HepG2 (cell line): ENCODE results near the gene SNX12.

ENCODE experiments used
- AGO1 ChIP-seq: fragments of 200-400 bp; formaldehyde crosslinking; IDR thresholded peaks from 2 replicates; pipeline ENCODE4 v1.6.1; 2017; ENCODE audit warnings: mild to moderate bottlenecking, low read depth, low read length, moderate library complexity; ENCODE audit not compliant: poor library complexity, severe bottlenecking
- CEBPB ChIP-seq: IDR thresholded peaks from 2 replicates; pipeline ENCODE4 v1.6.1; 2011; ENCODE audit warnings: low read depth, low read length, improper control_type of control experiment, borderline replicate concordance
- EZH2 ChIP-seq: conservative IDR thresholded peaks from 2 replicates; pipeline ENCODE4 v1.6.1; 2012; ENCODE audit warnings: mild to moderate bottlenecking, low read depth, low read length, moderate library complexity
- JUN ChIP-seq: sonication (generic); formaldehyde crosslinking; IDR thresholded peaks from 2 replicates; pipeline ENCODE4 v1.4.0; 2020; ENCODE audit warnings: mild to moderate bottlenecking, missing genetic modification reagents
- POLR2A ChIP-seq, 2 experiments: IDR thresholded peaks; 2 replicates each; pipeline ENCODE4 v1.6.1; 2011; ENCODE audit warnings: low read depth in 2 of 2, low read length in 2 of 2, mild to moderate bottlenecking in 1 of 2, moderate library complexity in 1 of 2; ENCODE audit not compliant: insufficient read depth in 1 of 2
- RAD21 ChIP-seq: fragments of 450-650 bp; formaldehyde crosslinking; IDR thresholded peaks from 2 replicates; pipeline ENCODE4 v1.5.0; 2020; ENCODE audit warnings: mild to moderate bottlenecking
- RFX5 ChIP-seq: IDR thresholded peaks from 2 replicates; pipeline ENCODE4 v1.6.1; 2011; ENCODE audit warnings: low read depth, low read length, improper control_type of control experiment
- SP1 ChIP-seq, 2 experiments: fragments of 450-650 bp in 1 of 2; sonication (generic) in 1 of 2; formaldehyde crosslinking in 1 of 2; IDR thresholded peaks; 2 replicates each; pipeline versions ENCODE4 v1.4.0 to v1.6.1; 2016 to 2020; ENCODE audit warnings: missing genetic modification reagents in 1 of 2
- TCF7 ChIP-seq: sonication (generic); IDR thresholded peaks from 2 replicates; pipeline ENCODE4 v1.6.1; 2016; ENCODE audit warnings: antibody characterized with exemption, low read depth
- ZNF143 ChIP-seq: sonication (generic); formaldehyde crosslinking; IDR thresholded peaks from 2 replicates; pipeline ENCODE4 v1.4.0; 2020; ENCODE audit warnings: missing genetic modification reagents

DNA sequence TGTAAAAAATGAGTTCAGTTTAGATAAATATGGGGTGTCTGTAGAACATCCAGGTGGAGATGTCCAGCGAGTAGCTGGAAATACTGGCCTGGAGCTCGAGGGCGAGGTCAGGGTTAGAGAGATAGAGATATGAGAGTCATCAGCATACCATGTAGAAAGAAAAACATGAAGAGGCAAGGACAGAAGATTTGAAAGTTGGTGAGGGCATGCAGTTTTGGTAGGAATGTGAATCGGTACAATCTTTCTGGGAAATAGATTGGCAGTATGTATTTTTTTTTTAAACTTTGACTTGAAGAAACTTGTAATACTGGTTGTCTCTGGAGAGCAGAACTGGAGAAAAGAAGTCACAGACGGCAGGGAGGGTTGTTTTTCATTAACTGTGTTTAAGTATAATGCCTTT, 2.4 kb upstream of the SNX12 start:
- no peak for TF ChIP-seq CEBPB
- no peak for TF ChIP-seq RAD21 (CRISPR knock-in tag)
- TF ChIP-seq JUN (CRISPR knock-in tag): no peak
- TF ChIP-seq EZH2: no peak
- TF ChIP-seq ZNF143 (CRISPR knock-in tag): no peak
- no peak for TF ChIP-seq POLR2A (IDR thresholded peaks at IDR 0.05; ENCODE audit: insufficient read depth in 1 of 2, low read depth in 2 of 2, low read length in 2 of 2)
- TF ChIP-seq AGO1: no peak
- no peak for TF ChIP-seq TCF7
- TF ChIP-seq RFX5: no peak
- TF ChIP-seq SP1 (IDR thresholded peaks at IDR 0.05): no peak
- no peak for TF ChIP-seq SP1 (CRISPR knock-in tag; IDR thresholded peaks at IDR 0.05)
